GM21619 (cell line): Measurements from ENCODE around the gene UBE2D2.

ENCODE experiments used
- ATAC-seq: cut with Tn5 transposase; IDR thresholded peaks from one replicate; pipeline ENCODE4 v1.9.1; 2021; ENCODE audit not compliant: unreplicated experiment

UBE2D2 gene

GRCh38 chr5:139659695-139660101, 98.6 kb downstream of the UBE2D2 start:
- no peak for ATAC-seq

GRCh38 chr5:139660105-139660922, 99.2 kb downstream of the UBE2D2 start:
- ATAC-seq: no peak

GRCh38 chr5:139660923-139661814, 100.0 kb downstream of the UBE2D2 start:
- ATAC-seq: peak; percentile 27

- no peak for ATAC-seq
Measured at GRCh38 chr5:139662617-139663016, 101.5 kb downstream of the UBE2D2 start.

GRCh38 chr5:139663207-139664085, 102.3 kb downstream of the UBE2D2 start:
- ATAC-seq: no peak

GRCh38 chr5:139664086-139664693, 103.1 kb downstream of the UBE2D2 start:
- ATAC-seq: peak; percentile 54

GRCh38 chr5:139664727-139665351, 103.7 kb downstream of the UBE2D2 start:
- no peak for ATAC-seq

GRCh38 chr5:139665626-139666025, 104.5 kb downstream of the UBE2D2 start:
- ATAC-seq: no peak

- no peak for ATAC-seq
Measured at GRCh38 chr5:139666551-139666950, 105.4 kb downstream of the UBE2D2 start.

GRCh38 chr5:139667001-139667729, 106.0 kb downstream of the UBE2D2 start:
- ATAC-seq: no peak

- ATAC-seq: peak; percentile 0
Measured at GRCh38 chr5:139667730-139668063, 106.6 kb downstream of the UBE2D2 start.

GRCh38 chr5:139668064-139668880, 107.1 kb downstream of the UBE2D2 start:
- peak; percentile 18 for ATAC-seq

- no peak for ATAC-seq
Measured at GRCh38 chr5:139668924-139669661, 108.0 kb downstream of the UBE2D2 start.

- no peak for ATAC-seq
Measured at GRCh38 chr5:139669662-139670368, 108.7 kb downstream of the UBE2D2 start.

- peak; percentile 33 for ATAC-seq
Measured at GRCh38 chr5:139670369-139671095, 109.4 kb downstream of the UBE2D2 start.

- ATAC-seq: no peak
Measured at GRCh38 chr5:139671096-139671841, 110.1 kb downstream of the UBE2D2 start.
